ENCODE results near the gene MTPN.

GRCh38 chr7:135911099-135911498 is 66.1 kb downstream of the MTPN start:
- TF ChIP-seq POLR2A (IDR thresholded peaks at IDR 0.05) (no peak), CTCF (IDR thresholded peaks at IDR 0.05) (no peak)

All from Peyer's patch (tissue), 4 donors.